Medulla oblongata (tissue), 1 donor: ENCODE data around the gene SMIM14.

Experiments
- DNase-seq: peaks from one replicate; pipeline ENCODE4 v3.0.0-alpha.2; 2015; ENCODE audit errors: extremely low spot score

SMIM14 gene

DNA sequence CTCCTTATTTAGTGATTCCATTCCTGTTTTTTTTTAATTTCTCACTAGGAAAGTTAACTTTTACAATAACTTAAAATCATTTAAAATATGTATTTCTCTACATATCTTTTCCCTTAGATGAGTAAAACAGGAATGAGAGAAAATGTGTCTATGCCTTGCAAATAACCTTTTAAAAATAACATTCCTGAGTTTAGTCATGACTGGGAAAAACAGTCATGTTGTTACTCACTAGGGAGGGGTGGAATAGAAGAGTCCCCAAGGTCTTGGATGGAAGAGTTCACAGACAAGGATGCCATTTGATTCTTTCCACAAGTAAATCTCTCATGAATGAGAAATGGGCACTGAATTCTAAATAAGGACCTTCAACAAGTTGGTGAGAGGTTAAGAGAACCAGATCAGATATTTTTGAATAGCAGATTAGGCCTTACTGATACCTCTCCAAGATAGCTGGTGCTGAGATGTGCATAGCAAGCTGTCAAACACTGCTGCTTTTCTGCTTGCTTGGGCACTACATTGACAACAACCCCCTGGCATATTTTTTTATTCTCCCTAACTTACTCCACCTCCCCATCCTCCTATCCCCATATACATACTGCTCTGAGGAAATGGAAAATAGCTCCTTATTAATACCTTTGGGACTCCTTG is 136.5 kb downstream of the SMIM14 start:
- no peak for DNase-seq

DNA sequence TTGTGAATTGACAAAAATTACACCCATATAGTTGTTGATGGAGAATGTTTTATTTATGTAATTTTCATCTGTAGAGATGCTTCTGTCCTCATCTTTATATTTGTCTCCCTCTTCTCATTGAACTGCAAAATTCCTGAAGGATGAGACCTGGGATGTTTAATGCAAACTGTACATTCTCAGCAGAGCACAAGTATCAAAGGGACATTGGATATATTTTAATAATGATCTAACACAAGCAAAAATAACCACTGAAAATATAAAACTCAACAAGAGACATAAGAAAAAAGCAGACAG is 140.0 kb downstream of the SMIM14 start:
- DNase-seq: no peak

DNA sequence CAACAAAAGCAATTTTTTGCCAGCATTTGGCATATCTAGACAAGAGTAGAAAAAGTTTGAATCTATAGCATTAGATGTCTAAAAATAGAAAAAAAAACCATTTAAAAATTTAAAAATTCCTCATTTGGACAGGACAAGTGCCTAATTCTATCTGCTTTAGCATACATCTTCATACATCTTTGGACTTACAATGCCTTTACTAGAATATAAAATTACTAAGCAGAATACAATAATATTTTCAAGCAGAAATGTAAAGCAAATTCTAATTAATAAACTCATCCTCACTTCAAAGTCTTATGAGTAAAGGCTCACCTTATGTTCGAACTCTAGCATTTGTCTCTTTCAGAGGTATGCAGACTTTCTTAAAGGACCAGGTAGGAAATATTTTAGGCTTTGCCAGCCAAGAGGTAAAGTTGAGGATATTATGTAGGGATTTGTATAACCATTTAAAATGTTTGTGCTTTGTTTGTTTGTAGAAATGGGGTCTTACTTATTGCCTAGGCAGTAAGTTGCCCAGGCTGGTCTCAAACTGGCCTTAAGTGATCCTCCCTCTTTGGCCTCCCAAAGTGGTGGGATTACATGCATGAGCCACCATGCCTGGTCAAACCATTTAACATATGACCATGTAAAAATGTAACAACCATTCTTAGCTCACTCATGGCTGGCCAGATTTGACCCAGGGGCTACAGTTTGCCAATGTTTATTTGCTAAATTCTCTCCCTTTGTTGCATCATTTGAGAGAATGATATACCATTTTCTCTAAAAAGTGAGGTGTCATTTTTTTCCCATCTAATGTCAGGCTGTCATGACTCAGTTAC is 140.5 kb downstream of the SMIM14 start:
- DNase-seq: no peak
